GM19023 (cell line): ENCODE measurements around the gene KLK12.

Experiments
- ATAC-seq: cut with Tn5 transposase; IDR thresholded peaks from one replicate; pipeline ENCODE4 v1.9.1; 2021; ENCODE audit warnings: mild to moderate bottlenecking, moderate library complexity; ENCODE audit not compliant: unreplicated experiment

KLK12 gene, protein sequence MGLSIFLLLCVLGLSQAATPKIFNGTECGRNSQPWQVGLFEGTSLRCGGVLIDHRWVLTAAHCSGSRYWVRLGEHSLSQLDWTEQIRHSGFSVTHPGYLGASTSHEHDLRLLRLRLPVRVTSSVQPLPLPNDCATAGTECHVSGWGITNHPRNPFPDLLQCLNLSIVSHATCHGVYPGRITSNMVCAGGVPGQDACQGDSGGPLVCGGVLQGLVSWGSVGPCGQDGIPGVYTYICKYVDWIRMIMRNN

DNA sequence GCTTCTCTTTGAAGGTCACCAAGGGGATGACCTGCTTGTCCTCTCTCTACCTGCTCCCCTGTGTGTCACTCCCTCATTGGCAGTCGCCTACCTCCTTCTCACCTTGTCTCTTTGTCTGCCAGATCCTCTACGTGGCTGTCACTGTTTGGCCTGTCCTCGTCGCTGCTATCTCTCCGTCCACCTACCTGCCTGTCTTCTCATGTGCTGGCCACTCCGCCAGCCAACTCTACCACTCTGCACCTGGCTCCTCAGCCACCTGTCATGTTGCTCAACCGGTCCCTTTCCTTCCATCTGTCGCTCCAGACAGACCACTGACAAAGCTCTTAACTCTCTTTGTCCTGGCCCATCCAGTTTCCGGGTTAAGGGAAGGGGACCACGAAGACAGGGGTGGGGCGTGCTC is at the start of gene KLK12:
KLK12 (minus strand) TSS at position 299 of the 400 bp plus-strand sequence. CDS start 381 bp downstream, outside the sequence.
- ATAC-seq, result no peak

DNA sequence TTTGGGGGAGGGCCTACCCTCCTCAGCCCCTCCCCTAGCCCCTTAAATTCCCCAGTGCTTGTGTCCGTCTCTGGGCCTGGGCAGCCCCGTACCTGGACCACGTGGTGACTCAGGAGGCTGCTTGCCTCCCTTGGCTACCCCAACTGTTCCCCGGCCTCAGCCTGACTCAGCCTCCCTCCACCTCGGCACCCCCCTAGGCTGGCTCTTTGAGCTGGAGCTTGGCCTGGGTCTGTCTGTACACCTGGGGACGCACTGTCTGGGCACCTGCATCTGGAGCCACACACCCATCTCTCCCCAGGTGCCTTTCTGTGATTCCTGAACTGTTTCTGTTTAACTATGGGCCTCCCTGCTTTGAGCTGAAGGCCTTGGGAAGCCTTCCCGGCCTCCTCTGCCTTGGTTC is 49.7 kb upstream of the KLK12 start:
- ATAC-seq, result no peak

DNA sequence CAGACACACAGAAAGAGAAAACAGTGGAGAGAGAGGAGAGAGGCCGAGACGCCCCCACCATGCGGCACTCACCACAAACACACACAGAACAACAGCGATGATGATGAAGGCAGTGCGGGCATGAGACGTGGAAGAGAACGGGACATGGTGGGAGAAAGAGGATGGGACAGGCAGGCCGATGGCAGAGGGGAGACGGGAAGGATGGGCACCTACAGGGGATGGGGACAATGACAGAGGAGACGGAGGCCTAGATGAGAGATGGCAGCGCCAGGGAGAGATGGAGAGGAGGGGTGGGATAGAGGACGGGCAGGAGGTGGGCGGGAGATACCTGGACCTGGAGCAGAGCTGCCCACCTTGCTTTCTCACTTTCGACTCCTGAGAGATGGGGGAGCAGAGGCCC is 49.0 kb upstream of the KLK12 start:
- no peak for ATAC-seq

DNA sequence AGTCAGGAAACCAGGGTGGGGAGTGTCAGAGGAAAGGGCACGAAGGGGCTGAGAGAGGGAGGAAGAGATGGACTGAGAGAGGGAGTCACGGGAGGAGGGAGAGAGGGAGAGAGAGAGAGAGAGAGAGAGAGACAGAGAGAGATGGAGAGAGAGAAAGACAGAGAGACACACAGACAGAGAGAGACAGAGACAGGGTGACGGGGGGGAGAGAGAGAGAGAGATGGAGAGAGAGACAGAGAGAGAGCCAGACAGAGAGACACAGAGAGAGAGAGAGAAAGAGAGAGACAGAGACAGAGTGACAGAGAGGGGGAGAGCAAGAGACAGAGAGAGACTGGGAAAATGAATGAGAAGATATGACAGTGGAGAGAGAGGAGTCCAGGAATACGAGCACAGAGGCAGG is 48.4 kb upstream of the KLK12 start:
- no peak for ATAC-seq

DNA sequence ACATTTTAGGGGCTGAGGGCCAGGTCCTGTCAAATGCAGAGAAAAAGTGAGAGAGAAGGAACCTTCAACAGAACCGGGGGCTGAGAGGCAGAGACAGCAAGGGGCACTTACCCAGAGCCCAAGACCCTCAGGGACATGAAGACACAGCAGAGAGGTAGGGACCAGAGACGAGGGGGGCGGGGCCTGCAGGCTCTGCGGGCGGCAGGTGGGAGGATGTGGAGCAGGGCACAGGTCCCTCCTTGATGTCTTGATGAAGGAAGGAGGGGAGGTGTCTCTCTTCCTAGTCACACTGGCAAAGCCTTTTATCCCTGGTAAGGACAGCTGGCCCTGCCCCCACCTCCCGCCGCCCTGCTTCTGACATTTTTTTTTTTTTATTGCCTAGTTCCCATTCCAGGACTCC is 47.8 kb upstream of the KLK12 start, which contains the start of gene KLK14:
KLK14 (minus strand) TSS at position 277 of the 400 bp plus-strand sequence; CDS start at position 4, 273 bp downstream.
- no peak for ATAC-seq

DNA sequence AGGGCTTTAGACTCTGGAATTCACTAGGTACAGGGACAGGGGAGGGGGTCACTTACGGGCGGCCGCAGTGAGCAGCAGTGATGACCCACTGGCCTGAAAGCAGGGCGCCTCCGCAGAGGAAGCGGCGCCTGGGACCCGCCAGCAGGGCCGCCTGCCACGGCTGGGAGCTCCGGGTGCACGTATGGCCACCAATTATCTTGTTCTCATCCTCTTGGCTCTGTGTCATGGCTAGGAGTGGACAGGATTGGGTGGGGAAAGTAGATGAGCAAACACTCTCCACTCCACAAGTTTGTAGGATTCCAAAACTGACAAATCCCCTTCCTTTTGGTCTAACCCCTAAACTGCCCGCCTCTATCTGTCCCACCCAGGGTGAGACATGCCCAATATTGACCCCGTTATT is 46.7 kb upstream of the KLK12 start:
- ATAC-seq, result no peak

DNA sequence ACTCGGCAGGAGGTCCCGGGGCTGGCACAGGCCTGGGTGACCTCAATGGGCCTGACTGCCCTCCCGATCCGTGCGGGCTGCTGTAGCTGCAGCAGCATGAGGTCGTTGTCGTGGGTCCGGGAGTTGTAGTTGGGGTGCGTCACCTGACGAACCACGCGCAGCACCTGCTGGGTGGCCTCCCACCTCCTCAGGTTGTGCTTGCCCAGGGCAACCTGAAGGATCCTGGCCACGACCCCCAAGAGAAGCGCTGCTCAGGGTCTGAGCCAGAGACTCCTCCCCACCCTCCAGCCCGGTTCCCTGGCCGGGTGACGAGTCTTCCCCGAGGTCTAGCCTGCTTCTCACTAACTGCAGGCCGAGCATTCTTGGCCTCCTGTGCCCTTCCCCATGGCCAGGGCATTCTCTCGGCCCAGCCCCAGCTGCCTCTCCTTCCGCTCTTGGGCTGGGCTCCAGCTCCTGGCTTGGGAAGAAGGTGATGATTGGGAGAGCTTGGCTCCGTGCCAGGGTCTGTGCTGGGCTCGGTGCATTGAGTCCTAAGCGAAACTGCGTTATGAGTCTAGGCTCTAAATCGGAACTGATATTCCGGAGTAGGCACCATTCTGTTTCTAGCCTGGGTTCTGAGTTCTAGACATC is 44.8 kb upstream of the KLK12 start:
- no peak for ATAC-seq

DNA sequence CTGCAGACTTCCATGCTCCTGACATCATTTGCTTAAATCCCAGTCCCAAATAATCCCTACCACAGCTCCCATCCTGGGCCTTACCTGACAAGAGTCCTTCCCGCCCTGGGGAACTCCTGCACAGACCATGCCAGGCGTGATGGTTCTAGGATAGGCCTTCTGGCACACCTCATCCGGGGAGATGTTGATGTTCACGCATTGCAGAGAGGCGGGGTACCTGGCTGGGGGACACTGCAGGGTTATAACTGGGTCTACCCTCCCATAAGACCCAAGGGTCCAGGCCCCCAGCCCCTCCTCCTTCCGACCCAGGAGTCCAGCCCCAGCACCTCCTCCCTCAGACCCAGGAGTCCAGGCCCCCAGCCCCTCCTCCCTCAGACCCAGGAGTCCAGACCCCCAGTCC is 43.9 kb upstream of the KLK12 start:
- ATAC-seq, result no peak

DNA sequence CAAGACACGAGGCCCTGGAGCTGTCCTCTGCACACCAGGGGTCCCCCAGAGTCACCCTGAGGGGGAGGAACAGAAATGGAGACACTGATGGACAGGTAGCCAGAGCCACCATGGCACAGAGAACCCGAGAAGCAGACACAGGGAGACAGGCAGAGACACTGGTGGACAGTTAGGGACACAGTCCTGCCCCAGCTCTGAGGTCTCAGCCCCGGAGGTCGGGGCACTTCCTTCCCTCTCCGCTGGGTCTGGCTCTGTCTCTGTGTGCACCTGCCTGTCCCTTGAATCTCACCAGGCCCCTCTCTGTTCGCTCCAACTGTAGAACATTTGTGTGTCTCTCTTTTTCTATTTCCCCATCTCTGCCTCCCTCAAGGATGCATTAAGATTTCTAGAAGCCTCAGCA is 43.3 kb upstream of the KLK12 start:
- no peak for ATAC-seq

DNA sequence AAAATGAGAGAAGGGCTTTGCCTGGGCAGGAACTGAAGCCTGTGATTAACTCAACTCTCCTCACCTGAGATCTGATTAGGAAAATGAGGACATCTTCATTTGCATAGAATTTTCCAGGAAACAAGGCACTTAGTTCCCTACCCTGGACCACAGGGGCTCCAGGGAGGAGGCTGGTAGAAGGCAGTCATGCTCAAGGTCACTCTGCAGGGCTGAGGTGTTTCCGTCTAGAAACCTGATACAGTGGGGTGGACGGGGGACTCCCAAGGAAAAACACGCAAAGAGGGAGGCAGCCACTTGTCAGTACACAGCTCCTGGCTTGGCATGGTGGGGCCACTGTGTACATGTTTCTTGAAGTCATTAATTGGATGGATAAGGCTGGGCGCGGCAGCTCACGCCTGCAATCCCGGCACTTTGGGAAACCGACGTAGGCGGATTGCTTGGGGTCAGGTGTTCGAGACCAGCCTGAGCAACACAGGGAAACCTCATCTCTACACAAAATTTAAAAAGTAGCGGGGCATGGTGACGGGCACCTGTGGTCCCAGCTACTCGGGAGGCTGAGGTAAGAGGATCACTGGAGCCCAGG is 41.9 kb upstream of the KLK12 start:
- ATAC-seq, result no peak

DNA sequence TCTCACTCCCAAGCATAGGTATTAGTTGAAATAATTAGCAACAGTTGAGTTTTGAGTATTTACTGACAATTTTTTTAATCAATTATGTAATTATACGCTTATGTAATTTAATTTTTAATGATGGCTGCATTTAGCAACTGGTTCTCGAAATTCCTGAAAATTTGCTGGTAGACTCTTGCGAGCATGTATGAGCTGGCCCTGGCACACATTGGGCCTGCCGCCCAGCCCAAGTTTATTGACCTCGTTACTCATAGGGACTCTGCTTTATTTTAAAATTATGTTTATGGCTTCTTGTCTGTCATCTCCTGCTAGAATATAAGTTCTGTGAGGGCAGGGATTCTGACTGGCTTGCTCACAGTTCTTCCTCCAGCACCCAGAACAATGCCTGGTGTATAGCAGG is 41.2 kb upstream of the KLK12 start:
- ATAC-seq, result no peak

DNA sequence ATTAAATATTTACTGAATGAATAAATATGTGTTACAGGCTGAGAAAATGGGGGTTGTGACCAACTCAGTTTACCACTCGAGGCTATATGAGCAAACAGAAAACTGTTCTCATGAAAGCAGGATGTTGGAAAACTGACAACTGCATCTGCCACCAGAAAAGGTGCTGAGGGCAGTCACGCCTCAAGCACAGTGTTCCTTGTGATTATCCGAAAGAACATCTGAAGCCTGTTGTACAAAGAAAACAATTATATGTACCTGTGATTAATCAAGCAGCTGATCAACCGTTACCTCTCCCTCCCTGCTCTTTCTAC is 36.2 kb upstream of the KLK12 start:
- ATAC-seq, result no peak

DNA sequence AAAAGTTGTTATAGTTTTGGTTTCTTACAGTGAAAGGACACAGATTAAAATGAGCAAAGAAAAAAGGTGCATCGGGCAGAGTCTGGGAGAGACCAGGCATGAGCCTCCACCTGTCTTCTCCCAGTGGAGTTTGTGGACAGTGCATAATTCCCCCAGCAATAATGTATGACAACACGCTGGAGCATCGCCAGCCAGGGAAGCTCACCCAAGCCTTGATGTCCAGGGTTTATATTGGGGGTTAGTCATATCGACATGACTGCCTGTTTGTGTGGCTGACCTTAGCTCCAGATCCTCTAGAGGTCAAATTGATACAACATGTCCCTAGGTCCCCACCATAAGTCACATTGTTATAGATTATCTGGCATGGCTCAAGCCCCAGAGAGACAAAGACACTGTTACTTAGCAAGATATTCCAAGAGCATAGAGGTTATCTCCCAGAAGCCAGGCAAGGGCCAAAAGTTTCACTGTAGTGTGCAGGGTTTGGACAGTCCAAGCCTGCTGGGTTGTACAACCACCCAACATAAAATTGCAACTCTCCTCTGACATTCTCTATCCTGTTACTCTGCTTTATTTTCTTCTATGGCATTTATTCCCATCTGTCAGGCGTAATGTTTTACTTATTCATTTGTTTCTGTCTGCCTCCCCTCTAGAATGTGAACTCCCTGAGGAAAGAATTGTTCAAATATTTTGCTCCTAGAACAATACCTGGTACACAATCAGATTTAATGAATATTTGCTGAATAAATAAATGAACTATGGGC is 35.7 kb upstream of the KLK12 start:
- no peak for ATAC-seq

DNA sequence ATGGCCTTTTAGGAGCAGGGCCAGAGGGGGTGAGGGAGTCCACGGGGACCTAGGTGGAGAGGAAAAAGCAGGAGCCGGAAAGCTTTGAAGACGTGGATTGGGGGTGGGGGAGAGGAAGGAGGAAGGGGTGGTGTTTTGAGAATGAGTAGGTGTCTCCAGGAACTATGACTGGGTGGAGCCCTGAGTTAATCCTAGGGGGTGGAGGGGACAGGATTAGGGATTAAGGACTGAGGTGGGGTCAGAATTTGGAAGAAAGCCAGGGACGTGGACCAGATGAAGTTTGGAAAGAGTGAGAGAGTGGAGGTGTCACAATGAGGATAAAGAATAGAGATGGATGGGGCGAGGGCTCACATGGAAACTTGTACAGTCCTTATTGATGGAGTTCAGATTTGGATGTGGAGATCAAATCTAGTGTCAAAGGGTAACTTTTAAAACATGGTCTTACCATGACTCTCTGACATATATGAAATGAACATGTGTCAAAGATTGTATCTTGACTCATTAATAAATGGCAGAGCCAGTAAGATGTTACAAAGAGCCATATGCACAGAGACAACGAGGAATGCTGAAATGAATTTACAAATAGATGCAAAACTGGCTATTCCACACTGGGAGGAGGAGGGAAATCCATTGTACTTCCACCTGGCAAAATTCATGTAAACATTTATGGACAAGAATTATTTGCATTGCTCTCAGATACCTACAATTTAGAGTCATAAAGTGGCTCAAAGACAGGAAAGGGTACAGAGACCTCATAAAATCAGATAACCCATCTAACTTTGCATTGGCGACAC is 31.8 kb upstream of the KLK12 start:
- ATAC-seq, result no peak

DNA sequence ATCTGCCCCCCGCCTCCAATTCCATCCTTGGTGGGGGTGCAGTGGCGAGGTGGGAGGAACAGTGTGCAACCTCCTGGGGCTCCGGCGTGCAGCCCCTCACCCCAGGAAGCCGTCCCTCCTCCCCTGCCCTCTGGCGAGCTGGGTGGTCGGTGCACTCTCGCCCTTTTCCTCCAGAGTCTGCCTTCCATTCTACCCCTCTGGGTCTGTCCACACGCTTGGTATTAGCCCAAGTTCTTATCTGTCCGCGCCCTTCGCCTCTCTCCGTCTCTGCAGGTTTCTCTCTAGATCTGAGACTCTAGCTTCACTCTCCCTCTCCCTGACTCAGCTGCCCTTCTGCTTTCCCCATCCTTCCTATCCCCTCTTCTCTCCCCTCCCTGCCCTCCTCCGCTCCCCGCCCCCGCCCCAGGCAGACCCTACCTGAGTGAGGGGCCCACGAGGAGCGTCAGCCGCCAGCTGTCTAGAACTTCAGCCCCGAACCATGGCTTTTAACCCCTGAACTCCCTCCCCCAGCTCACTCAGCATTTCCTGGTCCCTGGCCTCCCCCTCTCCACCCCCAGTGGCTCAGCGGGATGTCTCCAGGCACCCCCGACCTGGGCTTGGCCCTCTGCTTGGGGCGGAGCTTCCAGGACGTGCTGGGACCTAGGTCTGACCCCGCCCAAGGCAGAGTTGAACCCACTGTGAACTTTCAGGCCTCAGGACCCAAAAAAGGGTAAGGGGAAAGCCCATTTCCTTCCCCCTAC is 30.6 kb upstream of the KLK12 start:
- ATAC-seq, result no peak

DNA sequence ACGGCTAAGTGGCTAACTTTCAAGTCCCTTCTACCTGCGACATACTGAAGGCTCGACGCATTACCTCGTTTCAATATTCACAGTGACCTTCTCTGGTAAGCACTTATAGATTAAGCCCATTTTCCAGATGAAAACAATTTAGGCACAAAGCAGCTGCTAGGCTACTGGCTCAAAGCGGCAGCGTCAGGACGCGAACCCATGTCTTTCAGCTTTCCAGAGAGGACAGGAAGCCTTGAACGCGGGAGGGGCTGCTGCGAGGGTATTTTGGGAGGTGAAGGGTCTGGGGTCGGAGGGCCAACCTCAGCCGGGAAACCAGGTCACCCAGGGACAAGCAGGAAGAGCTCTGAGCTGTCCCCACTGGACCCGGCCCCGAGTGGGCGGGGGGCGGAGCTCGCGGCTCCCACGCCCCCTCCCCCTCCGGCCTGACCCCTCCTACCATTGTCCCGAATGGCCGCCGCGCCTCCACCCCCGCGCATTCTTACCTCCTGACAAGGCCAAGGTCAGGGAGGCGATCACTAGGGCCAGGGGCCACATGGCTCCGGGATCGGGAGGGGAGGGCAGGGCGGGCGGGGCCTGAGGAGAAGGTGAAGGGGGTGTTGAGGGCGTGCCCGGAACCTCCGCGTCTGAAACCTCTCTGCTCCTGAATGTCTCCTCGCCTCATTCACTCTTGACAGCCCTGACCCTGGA is 29.9 kb upstream of the KLK12 start, which contains the start of gene KLK13:
KLK13 (minus strand) TSS at position 559 of the 687 bp plus-strand sequence; CDS start at position 534, 25 bp downstream.
- ATAC-seq, result no peak

DNA sequence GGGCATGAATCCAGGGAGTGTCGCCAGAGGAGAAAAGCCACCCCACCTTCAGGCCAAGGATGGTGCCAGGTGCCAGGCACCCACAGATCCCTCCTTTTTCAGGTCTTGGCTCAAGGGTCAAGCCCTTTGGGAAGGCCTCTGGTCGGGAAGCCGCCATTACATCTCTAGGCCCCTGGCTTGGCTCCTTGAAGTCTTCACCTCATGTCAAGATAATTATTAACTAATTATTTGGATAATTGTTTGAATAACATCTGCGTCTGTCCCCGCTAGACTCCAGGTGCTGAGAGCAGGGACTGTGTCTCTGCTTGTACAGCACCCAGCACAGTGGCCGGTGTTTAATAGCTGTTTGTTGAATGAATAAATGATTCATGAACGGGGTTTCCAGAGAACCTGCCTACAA is 28.9 kb upstream of the KLK12 start:
- no peak for ATAC-seq

DNA sequence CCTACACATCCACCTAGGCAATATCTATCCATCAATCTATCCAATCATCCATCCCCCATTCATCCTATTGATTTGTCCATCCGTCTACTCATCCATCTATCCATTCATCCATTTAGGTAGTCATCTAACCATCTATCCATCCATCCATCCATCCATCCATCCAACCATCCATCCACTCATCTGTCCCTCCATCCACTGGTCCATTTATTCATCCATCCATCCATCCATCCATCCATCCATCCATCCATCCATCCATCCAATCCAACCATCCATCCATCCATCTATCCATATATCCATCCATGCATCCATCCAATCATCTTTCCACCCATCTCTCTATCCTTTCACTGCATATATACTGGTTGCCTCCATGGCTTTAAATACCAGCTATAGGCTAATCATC is 26.2 kb upstream of the KLK12 start:
- ATAC-seq, result no peak

DNA sequence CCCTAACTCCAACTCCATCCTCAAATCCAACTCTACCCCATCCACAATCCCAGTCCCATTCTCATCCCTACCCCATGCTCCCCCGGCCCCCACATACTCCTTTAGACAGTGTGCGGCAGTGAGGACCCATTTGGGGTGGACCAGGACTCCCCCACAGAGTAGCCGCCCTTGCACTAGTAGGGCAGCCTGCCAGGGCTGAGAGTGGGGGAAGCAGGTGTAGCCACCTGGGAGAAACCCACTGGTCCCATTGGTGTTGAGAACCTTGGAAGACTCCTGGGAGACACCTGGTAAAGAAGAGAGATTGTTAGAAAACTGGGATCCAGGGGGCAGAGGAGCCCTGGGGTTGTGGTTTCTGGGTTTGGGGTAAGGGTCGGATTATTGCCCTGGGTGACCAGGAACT is 25.5 kb upstream of the KLK12 start:
- no peak for ATAC-seq

DNA sequence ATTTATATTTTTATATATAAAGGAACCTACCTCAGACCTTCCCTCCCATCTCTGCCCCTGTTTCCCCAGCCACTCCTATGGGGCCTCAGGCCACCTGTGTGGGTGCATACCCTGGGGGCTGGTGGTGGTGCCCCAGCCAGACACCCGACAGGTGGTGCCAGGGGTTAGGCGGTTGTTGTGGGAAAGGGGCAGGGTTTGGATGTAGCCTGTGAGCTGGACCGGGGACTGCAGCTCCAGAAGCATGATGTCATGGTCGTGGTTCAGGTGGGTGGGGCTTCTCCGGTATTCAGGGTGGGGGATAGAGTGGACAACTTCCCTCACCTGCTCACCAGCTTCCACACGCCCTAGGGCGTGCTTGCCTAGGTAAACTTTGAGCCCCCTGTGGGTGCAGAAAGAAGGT is 24.9 kb upstream of the KLK12 start:
- no peak for ATAC-seq
